Measurements from ENCODE around the gene YKT6.

DNA sequence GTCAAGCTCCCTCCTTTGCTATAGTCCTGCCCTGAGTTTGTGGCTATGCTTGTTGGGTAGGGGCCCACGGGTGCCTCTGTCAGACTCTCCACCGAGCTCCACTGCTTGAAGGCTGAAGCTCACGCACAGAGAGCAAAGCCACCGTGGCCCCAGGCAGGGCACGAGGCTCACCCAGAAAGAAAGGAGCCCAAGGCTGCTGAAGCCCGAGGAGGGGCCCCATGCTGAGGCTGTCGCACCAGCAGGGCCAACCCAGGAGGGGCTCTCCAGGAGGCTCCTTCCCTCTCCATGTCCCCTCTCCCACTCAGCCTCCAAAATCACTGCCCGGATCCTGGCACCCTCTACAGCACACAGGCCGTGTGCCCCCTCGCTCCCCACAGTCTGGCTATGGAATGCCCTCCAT, 50.5 kb downstream of the YKT6 start:
- TF ChIP-seq, protein P1, sequence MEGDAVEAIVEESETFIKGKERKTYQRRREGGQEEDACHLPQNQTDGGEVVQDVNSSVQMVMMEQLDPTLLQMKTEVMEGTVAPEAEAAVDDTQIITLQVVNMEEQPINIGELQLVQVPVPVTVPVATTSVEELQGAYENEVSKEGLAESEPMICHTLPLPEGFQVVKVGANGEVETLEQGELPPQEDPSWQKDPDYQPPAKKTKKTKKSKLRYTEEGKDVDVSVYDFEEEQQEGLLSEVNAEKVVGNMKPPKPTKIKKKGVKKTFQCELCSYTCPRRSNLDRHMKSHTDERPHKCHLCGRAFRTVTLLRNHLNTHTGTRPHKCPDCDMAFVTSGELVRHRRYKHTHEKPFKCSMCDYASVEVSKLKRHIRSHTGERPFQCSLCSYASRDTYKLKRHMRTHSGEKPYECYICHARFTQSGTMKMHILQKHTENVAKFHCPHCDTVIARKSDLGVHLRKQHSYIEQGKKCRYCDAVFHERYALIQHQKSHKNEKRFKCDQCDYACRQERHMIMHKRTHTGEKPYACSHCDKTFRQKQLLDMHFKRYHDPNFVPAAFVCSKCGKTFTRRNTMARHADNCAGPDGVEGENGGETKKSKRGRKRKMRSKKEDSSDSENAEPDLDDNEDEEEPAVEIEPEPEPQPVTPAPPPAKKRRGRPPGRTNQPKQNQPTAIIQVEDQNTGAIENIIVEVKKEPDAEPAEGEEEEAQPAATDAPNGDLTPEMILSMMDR (IDR thresholded peaks at IDR 0.05): no peak
- no peak for TF ChIP-seq POLR2A (IDR thresholded peaks at IDR 0.05)

All from uterus (tissue), 2 donors.